AG20443 (cell line): ENCODE measurements around the gene SEC14L1.
"Not testable (repeated sequence)": the region's sequence is repeated elsewhere in the genome, so short reads cannot be mapped to it uniquely, and the experiment has no call there.

Experiments used
- DNase-seq: peaks from one replicate; pipeline ENCODE4 v3.0.0; 2012; ENCODE audit warnings: low spot score, mixed read lengths

The SEC14L1 gene

GRCh38 chr17:77116371-77116860 is 24.4 kb upstream of the SEC14L1 start:
- DNase-seq: no peak

- DNase-seq: peak; percentile 64
These were observed 23.4 kb upstream of the SEC14L1 start for GRCh38 chr17:77117415-77117814.

GRCh38 chr17:77118251-77118928 is 22.4 kb upstream of the SEC14L1 start:
- no peak for DNase-seq

- DNase-seq: no peak
These were observed 21.0 kb upstream of the SEC14L1 start for GRCh38 chr17:77119668-77120301.

DNA sequence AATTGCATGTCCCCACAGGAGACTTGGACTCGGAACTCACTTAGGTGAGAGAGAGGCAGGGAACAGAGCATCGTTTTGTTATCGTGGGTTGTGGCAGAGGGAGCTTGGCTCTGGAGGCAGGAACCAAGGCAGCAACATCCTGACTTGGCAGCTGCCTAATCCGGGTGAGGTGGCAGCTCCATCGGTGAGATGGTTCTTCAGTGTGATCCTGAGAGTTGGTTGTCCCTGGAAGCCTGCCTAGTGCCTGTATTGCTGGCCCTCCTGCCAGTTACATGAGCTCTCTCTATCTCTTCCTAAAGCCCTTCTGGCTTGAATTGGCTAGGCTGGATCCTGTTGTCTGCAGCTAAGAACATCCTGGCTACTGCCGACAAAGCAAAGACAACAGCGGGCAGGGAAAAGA is 19.9 kb upstream of the SEC14L1 start:
- DNase-seq: no peak

DNA sequence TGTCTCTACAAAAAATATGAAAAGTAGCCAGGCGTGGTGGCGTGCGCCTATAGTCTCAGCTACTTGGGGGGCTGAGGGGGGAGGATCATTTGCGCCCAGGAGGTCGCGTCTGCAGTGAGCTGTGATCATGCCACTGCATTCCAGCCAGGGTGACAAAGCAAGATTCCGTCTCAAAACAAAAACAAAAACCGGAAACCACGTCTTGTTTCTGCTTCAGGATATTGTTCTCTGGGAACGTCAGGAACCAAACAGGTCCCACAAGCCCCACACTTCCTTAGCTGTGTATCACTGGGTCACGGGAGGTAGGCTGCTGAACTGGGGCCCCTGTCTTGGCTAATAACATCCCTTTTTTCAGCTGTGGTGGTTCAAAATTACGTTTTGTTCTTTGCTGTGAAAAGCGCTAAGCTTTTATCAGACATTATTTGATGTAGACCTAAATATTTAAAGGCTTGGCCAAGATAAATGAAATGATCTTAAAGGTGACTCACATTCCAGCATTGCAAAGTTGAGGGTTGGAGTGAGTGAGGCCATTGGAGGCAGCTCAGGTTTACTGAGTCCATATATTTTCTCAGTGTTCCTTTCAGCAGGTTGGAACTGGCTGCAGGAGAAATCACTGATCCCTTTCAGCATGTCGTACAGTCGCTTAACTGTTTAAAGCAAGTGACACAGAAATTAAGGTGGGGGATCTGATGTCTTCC is 16.4 kb upstream of the SEC14L1 start:
- DNase-seq: no peak

- DNase-seq: peak; percentile 69
These were observed 15.3 kb upstream of the SEC14L1 start for GRCh38 chr17:77125432-77125901.

GRCh38 chr17:77126519-77126918 is 14.2 kb upstream of the SEC14L1 start:
- DNase-seq: no peak

DNA sequence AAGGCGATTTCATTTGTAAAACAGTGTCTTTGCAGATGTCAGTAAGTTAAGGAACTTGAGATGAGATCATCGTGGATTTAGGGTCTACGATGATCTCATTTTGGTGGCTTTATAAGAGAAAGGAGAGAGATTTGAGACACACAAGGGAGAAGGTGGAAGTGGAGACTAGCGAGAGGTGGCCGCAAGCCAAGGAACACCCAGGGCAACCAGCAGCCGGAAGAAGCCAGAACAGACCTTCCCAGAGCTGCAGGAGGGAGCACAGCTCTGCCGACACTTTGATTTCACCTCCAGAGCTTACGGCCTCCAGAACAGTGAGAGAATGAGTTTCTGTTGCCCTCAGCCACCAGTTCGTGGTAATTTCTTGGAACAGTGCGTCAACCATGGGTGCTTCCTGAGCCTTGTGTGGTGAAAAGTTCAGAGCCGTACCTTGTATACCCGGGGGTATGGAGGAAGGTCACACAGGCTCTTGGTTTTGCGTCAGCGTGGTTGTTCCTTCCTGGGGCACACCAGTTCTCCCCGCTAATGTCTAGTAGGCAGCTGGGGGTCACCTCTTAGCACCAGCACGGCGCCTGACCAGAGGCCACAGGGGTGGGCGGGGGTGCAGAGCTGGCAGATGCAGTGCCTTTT is 12.9 kb upstream of the SEC14L1 start:
- no peak for DNase-seq

DNA sequence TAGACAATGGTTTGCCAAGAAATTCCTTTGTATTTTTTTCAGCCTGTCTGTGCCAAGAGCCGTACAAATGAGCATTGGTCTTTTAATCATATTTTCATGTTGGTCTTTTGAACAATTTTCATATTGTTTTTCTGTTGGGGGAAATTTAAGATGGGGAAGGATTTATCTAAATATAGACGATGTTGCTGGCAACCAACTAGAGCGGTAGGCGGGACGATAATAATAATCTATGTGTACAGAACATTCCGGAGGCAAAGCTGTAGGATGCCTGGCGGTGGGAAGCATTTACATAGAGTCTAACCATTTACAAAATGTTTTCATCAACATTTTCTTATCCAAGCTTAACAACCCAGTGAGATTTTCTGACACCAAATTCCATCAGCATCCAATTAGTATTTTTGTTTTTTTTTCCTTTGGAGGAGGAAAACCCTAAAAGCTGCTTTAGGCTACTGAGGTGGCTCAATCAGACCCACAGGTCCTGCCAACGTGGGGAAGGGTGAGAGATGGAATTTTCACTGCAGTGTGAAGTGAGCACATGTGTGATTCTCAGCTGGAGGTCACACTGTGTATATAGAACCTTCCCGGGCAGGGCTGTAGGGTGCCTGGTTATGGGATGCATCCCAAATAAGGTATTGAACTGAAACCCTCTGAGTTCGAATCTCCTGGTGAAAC is 11.7 kb upstream of the SEC14L1 start:
- DNase-seq: no peak

DNA sequence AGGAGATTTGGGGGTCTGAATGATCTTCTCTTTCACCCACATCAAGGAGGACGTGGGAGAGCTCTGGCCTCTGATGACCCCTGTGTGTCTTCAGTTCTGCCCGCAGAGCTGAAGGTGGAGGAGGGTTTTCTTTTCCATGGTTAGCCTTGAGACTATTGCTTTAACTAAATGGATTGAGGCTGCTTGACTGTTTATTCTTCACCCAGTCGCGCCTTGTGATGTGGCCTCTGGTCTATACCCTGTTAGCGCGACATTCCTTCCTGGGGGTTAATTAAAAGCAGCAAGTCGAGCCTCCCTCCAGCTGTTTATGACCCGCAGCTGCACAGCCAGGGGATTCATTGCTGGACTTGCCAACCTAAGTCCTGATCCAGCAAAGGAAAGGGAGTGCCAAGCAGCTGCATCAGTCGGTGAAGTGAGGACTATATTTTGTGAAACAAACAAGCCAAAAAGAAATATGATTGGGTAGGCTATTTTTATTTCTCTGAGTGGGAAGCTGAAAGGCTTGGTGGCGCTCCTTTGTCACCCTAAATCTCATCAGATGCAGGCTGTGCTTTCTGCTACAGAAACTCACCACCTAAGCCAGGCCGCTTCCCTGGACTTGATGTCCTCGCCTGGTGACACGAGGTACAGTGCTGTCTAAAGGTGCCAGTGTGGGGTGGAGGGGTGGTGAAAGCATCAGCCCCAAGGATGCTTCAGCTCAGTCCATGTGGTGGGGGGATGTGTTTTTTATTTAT is 11.0 kb upstream of the SEC14L1 start:
- DNase-seq: no peak

DNA sequence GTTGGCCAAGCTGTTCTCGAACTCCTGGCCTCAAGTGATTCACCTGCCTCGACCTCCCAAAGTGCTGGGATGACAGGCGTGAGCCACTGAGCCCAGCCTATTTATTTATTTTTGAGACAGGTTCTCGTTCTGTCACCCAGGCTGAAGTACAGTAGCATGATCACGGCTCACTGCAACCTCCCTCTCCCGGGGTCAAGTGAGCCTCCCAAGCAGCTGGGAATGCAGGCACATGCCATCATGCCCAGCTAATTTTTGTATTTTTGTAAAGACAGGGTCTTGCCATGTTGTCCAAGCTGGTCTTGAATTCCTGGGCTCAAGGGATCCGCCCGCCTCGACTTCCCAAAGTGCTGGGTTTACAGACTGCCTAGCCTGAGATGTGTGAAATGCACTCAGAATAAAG is 10.2 kb upstream of the SEC14L1 start:
- DNase-seq: no peak

DNA sequence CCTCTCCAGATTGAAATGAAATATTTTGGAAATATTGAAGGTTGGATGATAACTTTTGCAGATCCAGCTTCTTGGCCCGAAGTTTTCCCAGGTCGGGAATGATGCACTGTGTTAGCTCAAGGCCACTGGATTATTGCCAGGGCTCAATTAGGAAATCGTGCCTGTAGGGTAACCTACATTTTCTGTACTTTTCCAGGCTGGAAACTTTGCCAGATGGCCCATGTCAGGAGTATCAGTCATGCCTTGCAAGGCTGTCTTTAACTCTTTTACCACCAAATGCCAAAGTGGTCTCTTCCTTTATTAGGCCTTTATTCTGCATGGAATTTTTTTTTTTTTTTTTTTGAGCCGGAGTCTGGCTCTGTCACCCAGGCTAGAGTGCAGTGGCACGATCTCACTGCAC is 8.9 kb upstream of the SEC14L1 start:
- no peak for DNase-seq

GRCh38 chr17:77132411-77133086 is 8.2 kb upstream of the SEC14L1 start:
- no peak for DNase-seq

DNA sequence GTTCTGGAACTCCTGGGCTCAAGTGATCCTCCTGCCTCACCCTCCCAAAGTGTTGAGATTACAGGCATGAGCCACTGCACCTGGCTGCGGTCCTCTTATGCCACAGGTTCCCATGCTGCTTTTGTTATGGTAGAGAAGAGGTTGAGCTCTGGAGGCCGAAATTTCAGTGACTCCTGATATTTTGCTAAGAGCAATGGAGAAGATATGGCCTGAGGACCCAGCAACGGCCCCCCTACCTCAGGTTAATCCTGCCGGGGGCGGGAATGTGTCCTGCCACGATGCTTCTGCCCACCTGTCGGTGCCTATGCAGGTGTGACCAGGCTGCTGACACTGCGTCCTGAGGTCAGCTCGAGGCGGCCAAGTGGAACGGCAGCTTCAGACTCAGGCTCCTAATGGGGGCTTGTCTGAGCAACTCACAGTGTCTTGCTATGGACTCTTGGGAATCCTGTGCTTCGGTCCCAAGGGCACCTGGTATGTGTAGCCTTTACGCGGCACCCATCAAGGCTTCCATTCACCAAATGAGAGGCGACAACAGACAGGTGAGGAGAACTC is 7.6 kb upstream of the SEC14L1 start:
- DNase-seq: no peak

GRCh38 chr17:77136420-77136767 is 4.4 kb upstream of the SEC14L1 start:
- DNase-seq: no peak

- DNase-seq: no peak
These were observed 3.7 kb upstream of the SEC14L1 start for GRCh38 chr17:77137111-77137510.

- not testable (repeated sequence) for DNase-seq
These were observed 2.9 kb upstream of the SEC14L1 start for GRCh38 chr17:77137886-77138285.

- peak; percentile 100 for DNase-seq
These were observed 447 bp upstream of the SEC14L1 start for GRCh38 chr17:77140166-77140877.
